ENCODE measurements around the gene KCTD5. TPM values are rescaled to one million over a fixed set of nuclear protein-coding genes. Genes with fewer than 3 reads are reported as not detected.

The KCTD5 gene
- total RNA-seq, 2 experiments from 2014 or later: 27.5 to 30.1 TPM

DNA sequence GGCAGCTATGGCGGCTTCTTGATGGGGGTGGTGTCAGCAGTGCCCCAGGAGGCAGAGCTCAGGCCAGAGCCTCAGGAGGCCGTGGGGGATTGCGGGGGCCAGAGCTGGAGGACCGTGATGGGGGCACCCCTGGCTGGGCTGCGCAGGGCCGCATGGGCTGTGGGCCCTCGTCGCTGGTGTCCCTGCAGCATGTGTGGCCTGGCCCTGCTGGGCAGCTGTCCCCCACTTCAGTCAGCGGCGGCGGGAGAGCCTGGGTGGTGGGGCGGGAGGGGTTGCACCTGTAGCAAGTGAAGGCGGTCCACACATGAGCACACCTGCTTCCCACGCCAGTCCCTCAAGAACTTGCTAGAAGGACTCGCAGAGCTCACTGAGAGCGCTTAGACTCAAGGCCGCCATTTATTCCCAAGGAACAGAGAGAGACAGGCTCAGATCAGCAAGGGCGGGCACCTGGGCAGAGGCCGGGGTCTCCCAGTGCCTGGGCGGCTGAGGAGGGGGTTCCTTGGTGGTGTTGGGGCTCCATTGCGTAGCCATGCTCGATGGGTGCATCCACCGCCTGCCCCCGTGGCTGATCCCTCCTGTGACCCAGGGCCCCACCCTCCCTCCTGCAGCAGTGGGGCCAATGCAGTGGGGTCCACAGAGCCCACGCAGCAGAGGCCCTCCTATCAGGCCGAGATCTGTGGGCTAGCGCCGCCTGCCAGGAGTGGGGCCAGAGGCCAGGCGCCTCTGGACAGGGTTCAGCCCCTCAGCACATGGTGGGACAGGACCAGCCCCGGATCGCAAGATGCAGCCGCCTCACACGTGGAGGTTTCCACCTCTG lies 22.1 kb downstream of the KCTD5 start:
- POLR2A ChIA-PET: no interaction called here
- no peak for ATAC-seq (ENCODE audit: low read depth)
- H3K4me1 Mint-ChIP-seq: no peaks in the 10 kb centered on the region
- no peak for DNase-seq
- H3K9me3 Mint-ChIP-seq: no peaks in the 10 kb centered on the region
- H3K27ac Mint-ChIP-seq: no peak overlapping the region
- no peak overlapping the region for H3K4me3 Mint-ChIP-seq
- peaks cover 3% of the 10 kb centered on the region for H3K36me3 Mint-ChIP-seq
- H3K27me3 Mint-ChIP-seq: no peaks in the 10 kb centered on the region

DNA sequence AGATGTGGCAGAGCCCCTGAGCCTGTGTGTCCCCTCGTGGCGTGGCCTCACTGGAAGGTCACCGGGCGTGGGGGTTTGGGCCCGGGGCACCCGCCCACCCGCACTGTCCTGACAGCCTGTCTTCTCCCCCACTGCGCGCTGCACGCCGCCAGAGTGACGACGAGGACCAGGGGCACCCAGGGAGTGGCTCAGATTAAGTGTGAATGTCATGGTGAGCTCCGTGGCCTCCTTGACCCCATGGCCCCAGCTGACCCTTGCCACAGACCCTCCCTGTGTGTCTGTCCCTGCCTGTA lies 22.6 kb downstream of the KCTD5 start:
- no peak for ATAC-seq (ENCODE audit: low read depth)
- no peak for DNase-seq
- peaks cover 3% of the 10 kb centered on the region for H3K36me3 Mint-ChIP-seq

DNA sequence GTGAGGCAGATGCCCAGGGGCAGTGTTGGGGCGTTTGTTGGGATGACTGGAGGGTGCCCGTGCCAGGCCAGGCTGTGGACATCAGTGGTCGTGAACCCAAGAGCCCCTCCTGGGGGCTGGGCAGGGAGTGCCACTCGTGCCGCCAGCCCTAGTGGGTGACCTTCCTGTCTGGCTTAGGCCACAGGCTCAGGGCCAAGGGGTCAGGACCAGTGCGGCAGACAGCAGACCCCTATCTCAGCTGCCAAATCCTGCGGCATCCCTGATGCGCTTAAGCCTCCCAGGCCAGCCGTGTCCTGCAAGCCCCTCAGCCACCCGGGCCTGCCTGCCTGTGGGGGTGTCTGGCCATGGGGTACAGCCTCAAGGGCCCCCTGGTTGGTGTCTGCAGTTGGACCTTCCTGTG lies 23.0 kb downstream of the KCTD5 start:
- Mint-ChIP-seq H3K36me3 (peaks cover 3% of the 10 kb centered on the region), H3K4me1 (no peaks in the 10 kb centered on the region), H3K27me3 (no peaks in the 10 kb centered on the region), H3K4me3 (no peak overlapping the region), H3K27ac (no peak overlapping the region), H3K9me3 (no peaks in the 10 kb centered on the region)
- ATAC-seq (ENCODE audit: low read depth): no peak
- POLR2A ChIA-PET: interaction anchor here (0.6 kb wide), 1 partner anchor 13 kb away, joined by 6 read pairs; no protein-coding TSS in a partner anchor
- no peak for DNase-seq

More for the DNA sequence above, 22.6 kb downstream of the KCTD5 start:
- Mint-ChIP-seq H3K27ac (no peak overlapping the region), H3K27me3 (no peaks in the 10 kb centered on the region), H3K4me3 (no peak overlapping the region), H3K9me3 (no peaks in the 10 kb centered on the region), H3K4me1 (no peaks in the 10 kb centered on the region)
- POLR2A ChIA-PET: no interaction called here

DNA sequence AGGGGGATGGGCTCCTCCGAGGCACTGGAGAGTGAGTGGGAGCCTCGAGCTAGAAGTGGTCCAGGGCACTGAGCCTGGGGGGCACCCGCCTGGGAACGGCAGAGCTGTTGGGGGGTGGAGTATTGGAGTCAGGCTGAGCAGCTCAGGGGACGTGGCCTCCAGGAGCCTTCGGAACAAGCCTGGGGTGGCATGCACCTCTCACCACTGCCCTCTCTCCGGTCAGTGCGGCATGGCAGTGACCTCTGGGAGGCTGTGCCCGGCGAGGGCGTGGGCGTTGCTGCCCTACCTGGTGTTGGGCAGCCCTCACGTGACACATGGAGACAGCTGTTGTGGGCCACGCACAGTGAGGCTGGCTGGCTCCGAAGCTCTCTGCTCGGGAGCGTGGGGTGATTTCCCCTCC lies 23.8 kb downstream of the KCTD5 start:
- Mint-ChIP-seq H3K27ac (no peak overlapping the region), H3K36me3 (peaks cover 3% of the 10 kb centered on the region), H3K9me3 (no peaks in the 10 kb centered on the region), H3K4me1 (no peaks in the 10 kb centered on the region), H3K27me3 (no peaks in the 10 kb centered on the region), H3K4me3 (no peak overlapping the region)
- DNase-seq (no peak), ATAC-seq (ENCODE audit: low read depth) (no peak)
- POLR2A ChIA-PET: no interaction called here

DNA sequence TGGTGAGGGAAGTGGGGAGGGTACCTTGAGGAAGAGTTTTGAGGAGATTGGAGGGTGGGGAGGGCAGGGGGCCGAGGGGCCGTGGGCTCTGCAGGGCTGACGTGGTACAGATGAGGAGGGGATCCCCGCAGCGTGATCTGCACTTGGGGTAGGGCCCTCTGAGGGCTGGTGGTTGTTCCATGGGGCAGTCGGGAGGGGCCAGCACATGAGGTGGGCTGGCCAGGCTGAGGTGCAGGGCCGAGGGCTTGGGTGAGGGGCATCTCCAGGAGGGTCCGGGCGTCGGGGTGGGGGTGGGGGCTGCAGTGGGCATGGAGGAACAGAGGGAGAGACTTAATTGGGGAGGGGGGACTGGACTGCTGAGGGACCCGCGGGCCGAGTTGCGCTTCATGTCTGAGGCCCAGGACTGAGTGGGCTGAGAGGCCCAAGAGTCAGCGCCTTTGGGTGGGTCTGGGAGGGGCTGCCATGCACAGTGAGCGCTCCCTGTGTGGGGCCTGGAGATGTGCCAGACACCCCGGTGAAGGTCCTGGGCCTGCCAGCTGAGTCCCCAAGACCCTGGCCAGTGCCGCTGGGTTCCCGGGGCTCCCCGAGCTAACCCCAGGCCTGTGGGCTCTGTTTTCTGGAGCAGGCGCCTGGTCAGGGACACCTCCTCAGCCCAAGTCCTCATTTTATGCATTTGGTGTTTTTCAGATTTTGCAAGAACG lies 24.4 kb downstream of the KCTD5 start:
- DNase-seq (no peak), ATAC-seq (ENCODE audit: low read depth) (no peak)
- Mint-ChIP-seq H3K4me1 (no peaks in the 10 kb centered on the region), H3K4me3 (no peak overlapping the region), H3K27ac (no peak overlapping the region), H3K27me3 (no peaks in the 10 kb centered on the region), H3K9me3 (no peaks in the 10 kb centered on the region), H3K36me3 (peaks cover 3% of the 10 kb centered on the region)
- POLR2A ChIA-PET: no interaction called here

DNA sequence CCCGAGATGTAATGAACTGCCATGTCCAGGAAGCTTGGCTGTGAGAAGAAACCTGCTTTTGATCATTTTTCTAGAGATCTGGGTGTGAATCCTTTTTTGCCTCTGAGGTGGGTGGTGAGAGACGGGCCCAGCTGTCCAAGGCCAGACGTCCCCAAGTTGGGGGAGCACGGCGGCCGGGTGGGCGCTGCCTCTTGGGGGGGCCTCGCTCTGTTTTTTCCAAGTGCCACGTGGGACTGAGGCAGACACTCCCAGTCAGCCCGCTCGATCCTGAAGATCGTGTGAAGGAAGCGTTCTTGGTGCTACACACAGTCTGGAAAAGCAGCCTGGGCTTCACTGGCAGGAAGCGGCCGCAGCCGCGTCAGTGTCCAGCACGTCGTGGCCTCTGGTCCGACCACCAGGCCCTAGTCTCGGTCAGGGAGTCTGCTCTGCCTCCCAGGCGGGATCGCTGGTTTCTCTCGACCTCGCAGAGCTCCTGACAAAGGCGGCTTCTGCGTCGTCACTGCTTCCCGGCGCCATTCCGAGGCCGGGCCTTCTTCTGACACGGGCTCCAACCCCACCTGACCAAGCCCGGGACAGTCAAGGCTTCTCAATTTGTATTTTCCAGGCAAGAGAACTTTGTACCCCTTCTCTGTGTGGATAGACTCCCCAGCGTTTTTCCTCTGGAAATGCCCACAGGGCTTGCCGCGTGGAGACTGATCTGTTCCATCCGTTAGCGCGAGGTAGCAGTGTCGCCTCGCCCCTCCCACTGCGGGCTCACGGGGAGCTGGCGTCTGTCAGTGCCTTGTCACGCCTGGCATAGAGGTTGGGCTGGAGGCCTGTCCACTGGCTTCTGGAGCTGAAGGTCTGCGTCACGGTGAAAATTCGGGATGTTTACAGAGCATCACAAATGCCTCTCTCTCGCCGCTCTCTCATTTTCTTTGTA lies 25.3 kb downstream of the KCTD5 start:
- Mint-ChIP-seq H3K9me3 (no peaks in the 10 kb centered on the region), H3K27me3 (no peaks in the 10 kb centered on the region), H3K36me3 (peaks cover 3% of the 10 kb centered on the region), H3K4me3 (no peak overlapping the region), H3K27ac (no peak overlapping the region), H3K4me1 (no peaks in the 10 kb centered on the region)
- POLR2A ChIA-PET: no interaction called here
- DNase-seq (no peak), ATAC-seq (ENCODE audit: low read depth) (no peak)

DNA sequence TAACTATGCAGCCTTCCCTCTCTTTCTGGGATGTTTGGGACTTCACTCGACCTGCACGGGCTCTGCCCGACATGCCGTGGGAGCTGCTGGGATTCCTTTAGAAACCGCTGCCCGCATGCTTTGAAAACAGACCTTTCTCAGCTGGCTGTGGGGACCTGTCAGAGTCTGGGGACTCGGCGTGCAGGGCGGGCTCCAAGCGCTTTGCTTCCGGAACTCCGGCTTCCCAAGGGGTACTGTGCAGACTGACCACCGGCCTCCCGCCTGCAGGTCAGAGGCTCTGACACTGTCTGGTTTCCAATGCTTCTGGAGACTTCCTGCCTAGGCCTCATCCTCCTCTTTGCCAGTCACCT lies 25.9 kb downstream of the KCTD5 start:
- Mint-ChIP-seq H3K36me3 (peaks cover 3% of the 10 kb centered on the region), H3K9me3 (no peaks in the 10 kb centered on the region), H3K4me3 (no peak overlapping the region), H3K4me1 (no peaks in the 10 kb centered on the region), H3K27me3 (no peaks in the 10 kb centered on the region), H3K27ac (no peak overlapping the region)
- DNase-seq (no peak), ATAC-seq (ENCODE audit: low read depth) (no peak)
- POLR2A ChIA-PET: no interaction called here

DNA sequence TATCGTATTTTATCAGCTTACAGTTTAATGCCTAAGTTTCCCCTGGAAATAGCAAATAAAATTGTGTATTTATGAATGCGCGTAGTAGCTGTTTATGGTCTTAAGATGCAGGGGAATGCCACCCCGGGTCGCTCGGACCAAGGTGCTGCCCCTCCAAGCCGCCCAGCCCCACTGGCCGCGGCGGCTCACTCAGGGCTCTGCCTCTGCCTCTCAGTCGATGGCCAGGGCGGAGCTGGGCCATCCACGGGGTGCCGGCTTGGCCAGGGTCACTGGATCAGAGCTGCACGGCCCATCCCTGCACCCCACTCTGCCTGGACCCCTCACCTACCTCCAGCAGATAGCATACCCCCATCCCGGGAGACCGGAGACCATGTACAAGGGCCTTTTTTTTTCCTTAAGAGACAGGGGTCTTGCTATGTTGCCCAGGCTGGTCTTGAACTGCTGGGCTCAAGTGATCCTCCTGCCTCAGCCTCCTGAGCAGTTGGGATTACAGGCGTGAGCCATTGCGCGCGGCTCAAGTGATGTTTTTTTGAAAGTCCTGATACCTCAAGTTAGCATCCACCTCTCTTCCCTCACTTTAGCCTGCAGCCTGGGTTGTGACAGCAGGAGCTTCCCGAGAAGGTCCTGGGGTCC lies 26.7 kb downstream of the KCTD5 start:
- DNase-seq (no peak), ATAC-seq (ENCODE audit: low read depth) (no peak)
- Mint-ChIP-seq H3K36me3 (peaks cover 3% of the 10 kb centered on the region), H3K27me3 (no peaks in the 10 kb centered on the region), H3K4me3 (no peak overlapping the region), H3K9me3 (no peaks in the 10 kb centered on the region), H3K4me1 (no peaks in the 10 kb centered on the region), H3K27ac (no peak overlapping the region)
- POLR2A ChIA-PET: no interaction called here

DNA sequence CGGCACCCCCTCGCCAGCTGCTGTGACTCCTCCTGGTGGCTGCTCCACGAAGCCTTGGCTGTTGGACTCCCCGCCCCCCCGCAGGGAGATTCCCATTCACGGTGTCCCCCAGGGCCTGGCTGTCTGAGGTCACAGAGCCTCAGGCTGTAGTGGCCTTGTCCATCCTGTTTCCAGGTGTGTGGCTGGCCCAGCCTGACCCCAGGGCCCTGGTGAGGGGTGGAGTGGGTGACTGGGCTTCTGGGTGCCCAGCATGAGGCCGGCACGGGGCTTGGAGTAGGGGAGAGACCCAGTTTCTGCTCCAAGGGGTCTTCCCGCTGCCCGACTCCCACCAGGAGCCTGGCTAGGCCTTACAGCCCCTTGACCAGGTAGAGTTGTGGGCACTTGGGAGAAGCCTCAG lies 27.3 kb downstream of the KCTD5 start:
- POLR2A ChIA-PET: no interaction called here
- no peaks in the 10 kb centered on the region for H3K27me3 Mint-ChIP-seq

DNA sequence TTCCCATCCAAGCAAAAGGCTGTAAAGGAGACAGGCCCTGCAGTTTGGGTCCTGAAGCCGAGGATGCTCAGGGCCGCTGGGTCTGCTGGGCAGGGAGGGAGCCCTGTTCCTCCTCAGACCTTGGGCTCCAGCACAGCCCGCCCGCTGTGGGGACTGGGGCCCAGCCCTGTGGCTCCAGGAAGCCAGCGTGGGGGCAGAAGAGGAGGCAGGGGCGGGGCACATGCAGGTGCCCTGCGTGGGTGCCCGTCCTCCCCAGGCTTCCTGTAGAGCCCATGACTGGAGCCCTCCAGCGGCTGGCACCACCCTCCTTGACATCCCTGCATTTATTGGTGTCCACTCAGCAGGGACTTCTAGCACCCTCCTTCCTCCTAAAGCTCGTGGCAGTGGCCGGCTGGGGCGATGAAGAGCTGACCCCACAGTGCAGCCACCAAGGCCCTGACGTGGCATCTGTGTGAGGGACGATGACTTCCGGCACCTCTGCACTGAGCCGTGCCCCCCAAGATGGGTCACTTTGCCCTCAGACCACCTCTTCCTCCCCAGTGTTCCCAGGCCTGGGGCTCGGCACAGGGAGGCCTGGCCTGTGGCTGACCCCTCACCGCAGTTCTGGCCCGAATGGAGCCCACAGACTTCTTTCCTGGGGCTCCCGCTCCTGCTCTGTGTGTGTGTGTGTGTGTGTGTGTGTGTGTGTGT lies 27.8 kb downstream of the KCTD5 start:
- Mint-ChIP-seq H3K9me3 (no peaks in the 10 kb centered on the region), H3K4me1 (peaks cover 4% of the 10 kb centered on the region), H3K4me3 (no peak overlapping the region), H3K27ac (no peak overlapping the region), H3K27me3 (no peaks in the 10 kb centered on the region), H3K36me3 (peaks cover 3% of the 10 kb centered on the region)
- ATAC-seq (ENCODE audit: low read depth): no peak
- POLR2A ChIA-PET: no interaction called here
- DNase-seq: no peak

More for the DNA sequence above, 27.3 kb downstream of the KCTD5 start:
- Mint-ChIP-seq H3K4me3 (no peak overlapping the region), H3K4me1 (no peaks in the 10 kb centered on the region), H3K27ac (no peak overlapping the region), H3K9me3 (no peaks in the 10 kb centered on the region), H3K36me3 (peaks cover 3% of the 10 kb centered on the region)
- no peak for DNase-seq
- ATAC-seq (ENCODE audit: low read depth): no peak

DNA sequence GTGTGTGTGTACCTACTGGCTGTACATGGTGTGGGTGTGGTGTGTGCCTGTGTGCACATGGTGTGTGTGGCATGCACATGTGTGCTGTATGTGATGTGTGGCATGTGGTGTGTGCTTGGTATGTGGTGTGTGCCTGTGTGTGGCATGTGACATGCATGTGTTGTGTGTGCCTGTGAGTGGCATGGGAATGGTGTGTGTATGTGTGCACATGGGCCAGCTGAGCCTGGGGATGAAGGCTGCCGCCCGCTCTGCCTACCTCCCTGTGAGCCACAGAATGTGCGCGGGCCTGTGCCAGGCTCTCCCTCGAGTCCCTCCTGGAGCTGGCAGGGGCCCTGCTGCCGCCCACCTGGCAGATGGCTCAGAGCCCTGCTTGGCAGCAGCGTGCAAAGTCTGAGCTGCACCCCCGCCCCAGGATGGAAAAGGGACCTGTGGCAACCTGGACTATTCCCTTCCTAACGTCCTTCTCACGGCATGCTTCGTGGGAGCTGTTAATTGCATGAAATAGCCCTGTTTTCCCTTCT lies 28.4 kb downstream of the KCTD5 start:
- H3K9me3 Mint-ChIP-seq: no peaks in the 10 kb centered on the region
- no peak overlapping the region for H3K27ac Mint-ChIP-seq
- no peak overlapping the region for H3K4me3 Mint-ChIP-seq
- POLR2A ChIA-PET: no interaction called here
- H3K36me3 Mint-ChIP-seq: peaks cover 3% of the 10 kb centered on the region
- H3K27me3 Mint-ChIP-seq: no peaks in the 10 kb centered on the region
- ATAC-seq (ENCODE audit: low read depth) (no peak), DNase-seq (no peak)
- H3K4me1 Mint-ChIP-seq: peaks cover 4% of the 10 kb centered on the region

DNA sequence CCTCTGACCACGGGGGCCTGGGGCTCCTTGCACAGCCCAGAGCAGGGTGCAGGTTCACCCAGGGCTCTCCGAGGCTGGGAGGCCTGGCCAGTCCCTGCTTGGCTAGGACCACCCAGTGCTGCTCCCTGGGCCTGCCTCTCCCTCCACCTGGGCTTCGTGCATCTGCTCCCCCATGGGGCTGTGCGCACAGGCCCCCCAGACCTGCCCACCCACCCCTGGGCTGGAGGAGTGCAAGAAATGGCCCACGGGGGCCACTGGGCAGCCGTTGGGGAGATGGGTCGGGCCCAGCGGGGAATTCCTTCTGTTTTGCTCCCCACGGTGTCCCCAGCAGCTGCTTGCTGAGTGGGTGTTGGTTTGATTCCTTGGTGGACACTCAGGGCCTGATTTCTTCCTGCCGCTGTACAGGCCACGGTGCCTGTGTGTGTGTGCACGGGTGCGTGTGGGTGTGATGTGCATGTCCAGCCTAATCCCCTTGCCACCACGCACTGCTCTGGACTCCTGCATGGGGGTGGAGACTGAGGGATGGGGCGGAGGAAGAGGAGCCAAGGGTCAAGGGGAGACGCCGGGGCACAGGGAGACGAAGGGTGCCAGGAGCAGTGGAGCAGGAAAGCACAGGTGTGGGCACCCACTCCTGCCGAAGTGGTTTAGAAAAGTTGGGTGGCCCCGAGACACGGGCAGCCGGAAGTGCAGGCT lies 29.2 kb downstream of the KCTD5 start:
- no peak for DNase-seq
- ATAC-seq (ENCODE audit: low read depth): no peak
- Mint-ChIP-seq H3K27me3 (no peaks in the 10 kb centered on the region), H3K9me3 (no peaks in the 10 kb centered on the region), H3K27ac (no peak overlapping the region), H3K4me1 (peaks cover 7% of the 10 kb centered on the region), H3K4me3 (no peak overlapping the region), H3K36me3 (peaks cover 3% of the 10 kb centered on the region)
- POLR2A ChIA-PET: no interaction called here

All from activated naive CD8-positive, alpha-beta T cell treated with anti-CD3 and anti-CD28 coated beads, Interleukin-2, amount 10 ng/mL, durations not matched to agents 7 days and 5 days (primary cell).